HG03565 (cell line): ENCODE measurements around the gene ASCL2.

Experiments
- ATAC-seq: cut with Tn5 transposase; IDR thresholded peaks from one replicate; pipeline ENCODE4 v1.9.1; 2021; ENCODE audit warnings: mild to moderate bottlenecking, moderate library complexity; ENCODE audit not compliant: unreplicated experiment

ASCL2 gene

DNA sequence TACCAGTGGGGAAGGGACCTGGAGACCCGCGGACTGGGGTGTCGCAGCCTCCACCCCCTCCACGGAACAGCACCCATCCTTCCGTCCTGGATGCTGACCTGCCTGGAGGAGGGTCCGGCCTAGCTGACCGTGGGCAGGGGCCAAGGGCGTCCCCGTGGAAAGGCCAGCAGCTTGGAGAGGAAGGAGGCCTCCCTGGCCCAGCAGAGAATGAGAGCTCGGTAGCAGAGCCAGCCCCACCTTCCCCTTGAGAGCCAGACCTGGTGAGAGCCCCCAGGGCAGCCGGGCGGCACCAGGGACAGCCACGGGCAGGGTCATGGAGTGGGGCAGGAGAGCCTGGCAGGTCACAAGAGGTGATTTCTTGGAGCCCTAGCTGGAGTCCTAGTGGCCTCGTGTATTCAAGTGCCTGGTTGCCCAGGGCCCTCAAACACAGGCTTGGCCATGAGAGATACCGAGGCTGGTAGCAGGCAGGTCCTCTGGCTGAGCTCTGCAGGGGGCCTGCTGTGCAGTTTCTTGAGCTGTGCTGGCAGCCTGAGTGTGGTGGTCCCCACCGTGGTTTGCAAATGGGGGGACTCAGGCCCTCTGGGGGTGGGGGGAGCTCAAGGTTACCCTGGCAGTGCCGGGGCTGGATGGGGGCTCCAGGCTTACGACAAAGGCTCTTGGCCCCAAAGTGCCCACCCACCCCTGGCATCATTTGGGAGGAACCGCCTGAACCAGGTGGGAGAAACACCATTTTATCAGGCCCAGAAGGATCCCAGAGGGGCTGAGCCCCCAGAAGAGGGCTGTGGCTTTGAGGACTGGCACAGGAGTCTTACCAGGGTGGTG lies 39.1 kb upstream of the ASCL2 start:
- no peak for ATAC-seq

- ATAC-seq: no peak
These were observed 38.3 kb upstream of the ASCL2 start for GRCh38 chr11:2308713-2309112.

- no peak for ATAC-seq
These were observed 37.3 kb upstream of the ASCL2 start for GRCh38 chr11:2307501-2308331.

- ATAC-seq: no peak
These were observed 36.6 kb upstream of the ASCL2 start for GRCh38 chr11:2306877-2307500.

GRCh38 chr11:2306452-2306823 lies 36.0 kb upstream of the ASCL2 start:
- ATAC-seq: no peak

GRCh38 chr11:2305788-2306451 lies 35.5 kb upstream of the ASCL2 start:
- no peak for ATAC-seq

DNA sequence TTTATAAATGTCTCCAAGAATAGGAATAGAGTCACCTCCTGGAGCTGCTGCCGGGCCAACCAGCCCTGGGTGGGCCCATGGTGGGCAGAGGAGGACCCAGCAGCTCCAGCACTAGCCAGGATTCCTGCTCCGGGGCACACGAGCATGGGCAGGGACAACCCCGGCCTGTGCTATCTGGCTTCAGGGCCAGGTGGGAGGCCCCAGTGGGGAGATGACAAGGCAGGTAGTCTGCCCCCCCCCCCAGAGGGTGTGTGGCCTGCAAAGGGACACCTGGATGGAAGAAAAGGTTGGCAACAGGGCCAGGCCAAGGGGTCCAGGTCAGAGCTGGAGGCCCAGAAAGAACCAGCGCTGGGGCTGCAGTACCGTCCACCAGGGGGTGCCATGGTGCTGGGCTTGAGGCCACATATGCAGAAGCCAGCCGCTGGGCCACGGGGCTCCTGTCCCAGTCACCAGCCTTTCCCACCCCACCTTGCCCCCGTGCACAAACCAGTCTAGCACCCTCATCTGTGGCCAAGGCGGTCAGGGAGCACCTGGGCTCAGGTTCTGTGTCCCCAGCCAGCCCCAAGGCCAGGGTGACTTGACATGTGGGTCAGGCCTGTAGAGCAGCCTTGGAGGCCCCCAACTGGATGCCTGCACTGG lies 34.9 kb upstream of the ASCL2 start:
- no peak for ATAC-seq

DNA sequence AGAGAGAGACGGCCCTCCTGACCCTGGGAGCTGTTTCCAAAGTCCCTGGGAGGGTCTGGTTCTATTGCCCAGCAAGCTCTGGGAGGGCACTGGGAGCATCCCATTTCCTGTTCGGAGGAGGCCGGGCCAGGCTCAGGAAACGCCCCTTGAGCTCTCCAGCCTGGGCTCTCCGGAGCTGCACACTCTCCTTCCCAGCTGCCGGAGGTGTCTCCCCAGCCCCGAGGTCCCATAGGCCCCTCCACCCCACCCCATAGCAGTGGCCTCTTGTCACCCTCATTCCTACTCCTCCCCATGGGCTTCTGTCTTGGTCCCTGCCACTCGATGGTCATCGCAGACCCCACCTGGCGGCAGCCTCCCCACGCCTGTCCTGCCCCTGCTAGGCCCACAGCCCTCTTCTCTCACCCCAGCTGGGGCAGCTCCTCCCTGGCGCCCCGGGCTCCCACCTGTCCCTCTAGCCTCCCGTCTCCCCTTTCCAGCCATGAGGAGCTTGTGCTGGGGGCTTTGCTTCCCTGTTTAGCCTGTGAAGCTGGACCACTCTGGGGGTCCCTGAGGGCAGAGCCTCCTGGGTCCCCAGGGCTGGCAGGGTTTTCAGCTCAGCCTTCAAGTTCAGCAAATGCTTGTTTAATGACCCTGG lies 34.2 kb upstream of the ASCL2 start:
- no peak for ATAC-seq

DNA sequence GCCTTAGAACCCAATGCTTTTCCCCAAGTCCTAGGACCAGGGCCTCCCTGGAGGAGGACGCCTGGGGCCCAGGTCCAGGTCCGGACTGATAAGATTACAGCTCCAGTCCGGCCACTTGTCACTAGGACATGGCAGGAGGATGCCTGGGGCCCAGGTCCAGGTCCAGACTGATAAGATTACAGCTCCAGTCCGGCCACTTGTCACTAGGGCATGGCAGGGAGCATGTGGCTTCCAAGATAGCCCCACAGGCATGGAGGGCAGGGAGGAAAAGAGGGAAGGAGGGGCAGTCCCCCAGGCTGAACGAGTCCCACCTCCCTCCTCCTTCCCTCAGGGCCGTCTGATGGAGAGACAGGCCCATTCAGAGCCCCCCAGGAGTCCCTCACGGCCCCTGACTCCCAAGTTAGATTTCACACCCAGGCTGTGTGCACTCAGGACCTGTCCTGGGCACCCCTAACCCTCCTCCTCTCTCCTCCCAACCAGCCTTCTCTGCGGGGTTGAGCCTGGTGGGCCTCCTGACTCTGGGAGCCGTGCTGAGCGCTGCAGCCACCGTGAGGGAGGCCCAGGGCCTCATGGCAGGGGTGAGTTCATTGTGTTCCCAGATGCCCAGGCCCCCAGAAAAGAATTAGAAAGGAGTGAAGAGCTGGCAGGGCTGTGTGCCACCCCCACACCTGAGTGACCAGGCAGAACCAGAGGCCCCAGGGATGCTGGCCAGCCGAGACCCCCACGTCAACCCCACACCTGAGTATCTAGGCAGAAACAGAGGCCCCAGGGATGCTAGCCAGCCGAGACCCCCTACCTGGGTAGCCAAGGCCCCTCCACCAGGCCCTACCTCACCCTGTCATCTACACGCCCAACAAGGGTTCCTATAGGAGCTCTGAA lies 33.5 kb upstream of the ASCL2 start:
- no peak for ATAC-seq

DNA sequence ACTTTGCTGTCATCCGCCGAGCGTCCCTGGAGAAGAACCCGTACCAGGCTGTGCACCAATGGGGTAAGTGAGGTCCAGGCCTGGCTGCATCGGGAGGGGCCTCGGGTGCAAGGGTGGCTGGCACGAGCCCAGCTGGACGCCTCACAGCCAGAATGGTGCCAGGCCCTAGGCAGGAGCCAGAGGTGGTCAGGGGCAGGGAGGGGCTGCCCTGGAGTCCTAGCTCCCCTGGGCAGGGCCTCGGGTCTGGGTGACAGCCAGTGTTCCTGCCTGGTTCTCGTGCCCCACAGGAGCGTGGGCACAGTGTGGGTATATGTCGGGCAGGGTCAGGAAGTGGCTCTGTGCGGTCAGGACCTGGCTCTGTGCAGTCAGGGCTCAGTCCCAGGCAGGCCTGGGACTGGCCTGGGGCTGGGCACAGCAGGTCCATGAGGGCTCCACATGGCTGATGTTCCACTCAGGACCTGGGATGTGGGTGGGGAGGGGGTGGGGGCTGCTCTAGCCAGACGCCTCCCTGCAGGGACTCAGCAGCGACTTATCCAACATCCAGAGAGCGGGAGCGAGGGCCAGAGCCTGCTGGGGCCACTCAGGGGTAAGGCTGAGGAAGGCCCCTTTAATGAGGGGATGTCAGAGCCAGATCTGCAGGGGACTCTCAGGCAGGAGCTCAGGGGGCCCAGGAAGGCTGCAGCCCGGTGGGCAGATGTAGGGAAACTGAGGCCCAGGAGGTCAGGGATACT lies 32.7 kb upstream of the ASCL2 start:
- ATAC-seq: no peak

GRCh38 chr11:2302306-2302895 lies 32.0 kb upstream of the ASCL2 start:
- ATAC-seq: no peak

GRCh38 chr11:2301631-2302305 lies 31.4 kb upstream of the ASCL2 start, which contains the start of the genes C11orf21 and TSPAN32:
Gene C11orf21 (minus strand): TSS chr11:2301918. CDS start chr11:2301808, 110 bp downstream.
Gene TSPAN32 (plus strand): TSS chr11:2302013. CDS start chr11:2302150, 137 bp downstream.
- ATAC-seq: no peak

DNA sequence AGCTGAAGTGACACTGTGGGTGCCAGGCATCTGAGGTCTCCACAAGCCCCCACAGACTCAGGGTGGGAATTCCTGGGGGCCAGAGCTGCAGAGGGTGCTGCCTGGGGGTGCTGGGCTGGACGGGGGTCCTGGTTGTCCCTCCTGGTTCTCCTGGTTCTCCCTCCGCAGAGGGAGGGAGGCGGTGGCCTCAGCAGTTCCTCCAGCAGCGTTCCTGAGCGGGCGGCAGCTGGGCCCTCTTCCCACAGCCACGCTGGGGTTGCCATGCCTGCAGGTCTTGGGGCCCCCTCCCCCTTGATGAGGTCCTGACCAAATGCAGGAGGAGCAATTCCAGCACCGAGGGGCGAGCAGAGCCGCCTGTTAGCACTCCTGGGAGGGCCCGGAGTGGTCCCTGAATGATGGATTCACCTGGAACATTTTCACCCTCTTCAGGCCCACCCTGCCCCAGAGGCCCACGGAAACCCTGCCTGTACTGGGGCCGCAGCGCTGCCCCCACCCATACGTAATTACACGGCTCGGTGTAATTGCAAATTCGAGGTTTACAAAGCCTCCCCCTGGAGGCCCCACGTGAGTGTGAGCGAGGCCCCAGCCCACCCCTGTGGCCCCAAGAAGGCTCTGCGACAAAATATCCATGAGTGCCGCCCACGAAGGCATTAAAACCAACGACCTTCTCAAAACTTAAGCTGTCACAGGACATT lies 30.7 kb upstream of the ASCL2 start:
- no peak for ATAC-seq

DNA sequence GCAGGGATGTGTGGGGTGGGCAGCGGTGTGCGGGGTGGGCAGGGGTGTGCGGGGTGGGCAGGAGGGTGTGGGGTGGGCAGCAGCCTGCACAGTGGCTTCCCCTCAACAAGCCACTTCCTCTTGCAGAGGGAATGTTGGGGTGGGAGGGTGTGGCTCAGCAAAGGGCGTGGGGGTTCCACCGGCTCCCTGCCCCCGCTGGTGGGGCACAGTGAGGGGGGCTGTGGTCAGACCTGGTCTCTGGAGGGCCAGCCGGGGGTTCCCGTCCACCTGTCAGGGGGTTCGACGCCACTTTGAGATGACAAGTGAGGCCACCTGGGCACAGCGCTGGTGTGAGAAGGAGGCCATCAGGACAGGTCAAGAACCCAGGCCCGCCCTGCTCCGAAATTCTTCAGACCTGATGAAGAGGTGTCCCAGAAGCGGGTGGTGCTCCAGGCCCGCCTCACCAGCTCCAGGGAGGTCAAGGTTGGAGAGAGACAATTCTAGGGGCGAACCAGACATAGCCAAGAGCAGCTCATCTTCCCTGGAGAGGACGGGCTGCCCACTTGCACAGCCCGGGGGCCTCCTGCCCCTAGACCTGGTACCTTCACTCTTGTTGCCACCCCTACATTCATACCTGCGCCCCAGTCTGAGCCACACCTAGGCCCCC lies 30.0 kb upstream of the ASCL2 start:
- ATAC-seq: no peak

GRCh38 chr11:2299773-2300172 lies 29.4 kb upstream of the ASCL2 start:
- ATAC-seq: no peak
